NCI-H1105 treated with DMSO at 0.1 percent for 48 hours (cell line): Measurements from ENCODE around the gene SLC36A3.
"Not testable (repeated sequence)": the region's sequence is repeated elsewhere in the genome, so short reads cannot be mapped to it uniquely, and the experiment has no call there.

ENCODE experiments used
- DNase-seq: peaks from one replicate; lab custom pipeline; 2025; lab: John Stamatoyannopoulos, UW

SLC36A3 gene

DNA sequence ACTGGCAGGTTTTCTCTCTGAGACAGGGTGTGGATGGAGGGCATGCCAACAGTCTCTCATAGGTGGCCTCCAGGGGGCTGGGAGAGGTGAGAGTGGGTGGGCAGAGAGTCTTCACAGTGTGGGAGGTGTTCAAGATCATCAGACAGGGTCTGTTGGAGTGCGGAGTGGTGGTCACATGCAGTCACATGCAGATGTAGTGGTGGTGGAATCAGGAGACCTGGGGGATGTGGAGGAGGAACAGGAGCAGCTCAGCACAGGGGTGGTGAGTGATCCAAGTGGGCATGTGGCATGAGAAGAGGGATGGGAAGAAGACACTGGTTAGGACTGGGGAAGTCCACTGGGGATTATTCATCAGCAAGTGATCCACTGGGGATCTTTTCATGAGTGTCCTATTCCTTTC, 44.8 kb downstream of the SLC36A3 start:
- DNase-seq: no peak

DNA sequence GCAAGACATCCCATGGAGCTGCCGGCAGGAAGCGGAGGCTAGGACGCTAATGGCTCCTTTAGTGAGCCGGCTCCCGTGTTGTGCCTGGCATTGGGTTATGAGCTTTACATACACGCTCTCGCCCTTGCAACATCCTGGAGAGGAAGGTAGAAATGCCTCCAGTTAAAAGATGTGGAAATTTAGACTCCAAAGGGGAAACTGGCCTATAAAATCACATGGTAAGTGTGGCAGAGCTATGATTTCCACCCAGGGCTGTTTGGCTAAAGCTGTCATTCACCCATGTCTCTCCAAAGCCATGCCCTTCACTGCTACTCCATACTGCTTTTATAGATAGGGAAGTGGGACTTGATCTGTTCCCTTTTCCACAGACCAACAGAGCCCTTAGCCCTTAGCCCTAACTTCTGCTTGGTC, 45.4 kb downstream of the SLC36A3 start:
- DNase-seq: no peak

DNA sequence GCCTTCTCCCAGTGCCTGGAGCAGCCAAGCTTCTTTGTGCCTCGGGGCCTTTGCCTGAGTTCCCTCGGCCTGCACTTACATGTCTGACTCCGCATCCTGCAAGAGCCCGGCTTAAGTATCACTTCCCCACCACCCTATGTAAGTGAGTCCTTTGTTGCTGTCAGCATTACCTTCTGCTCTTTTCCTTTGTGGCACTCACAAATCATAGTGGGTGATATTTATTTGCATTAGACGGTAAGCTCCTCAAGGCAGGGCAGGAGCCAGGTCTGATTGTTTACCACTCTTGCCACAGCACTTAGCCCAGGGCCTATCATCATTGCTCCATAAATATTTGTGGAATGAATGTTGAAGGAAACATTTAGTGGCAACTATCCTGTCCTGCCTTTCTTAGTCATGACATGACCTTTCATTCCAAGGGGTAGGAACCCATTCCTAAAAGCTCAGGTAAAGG, 45.8 kb downstream of the SLC36A3 start:
- no peak for DNase-seq

DNA sequence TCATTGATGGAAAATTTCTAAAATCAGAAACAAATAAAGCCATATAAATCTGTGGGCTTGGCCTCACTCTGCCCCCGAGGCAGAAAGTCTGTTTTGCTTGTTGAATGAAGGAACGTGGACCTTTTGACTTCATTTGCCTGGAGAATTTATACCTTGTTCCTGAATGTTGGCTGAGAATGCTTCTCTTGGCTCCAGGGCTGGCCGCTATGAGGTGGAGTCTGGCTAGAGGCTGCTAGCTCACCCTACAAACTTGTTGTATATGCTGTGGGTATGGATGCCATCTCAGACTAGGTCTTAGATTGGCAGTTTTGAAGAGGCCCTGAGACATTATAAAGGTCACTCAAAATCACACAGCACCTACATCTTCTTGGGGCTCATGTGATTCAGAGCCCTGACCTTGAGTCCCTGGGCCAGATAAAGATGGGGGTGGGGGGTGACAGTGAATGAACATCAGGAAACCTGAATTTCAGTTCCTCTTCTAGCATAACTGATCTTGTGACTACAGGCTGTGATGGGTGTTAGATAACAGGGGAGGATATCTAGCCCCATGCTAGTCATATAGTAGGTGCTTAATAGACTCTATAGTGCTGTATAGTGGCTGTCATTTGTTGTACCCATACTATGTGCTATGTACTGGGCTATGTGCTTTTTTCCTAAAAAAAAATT, 47.8 kb downstream of the SLC36A3 start:
- DNase-seq: no peak

DNA sequence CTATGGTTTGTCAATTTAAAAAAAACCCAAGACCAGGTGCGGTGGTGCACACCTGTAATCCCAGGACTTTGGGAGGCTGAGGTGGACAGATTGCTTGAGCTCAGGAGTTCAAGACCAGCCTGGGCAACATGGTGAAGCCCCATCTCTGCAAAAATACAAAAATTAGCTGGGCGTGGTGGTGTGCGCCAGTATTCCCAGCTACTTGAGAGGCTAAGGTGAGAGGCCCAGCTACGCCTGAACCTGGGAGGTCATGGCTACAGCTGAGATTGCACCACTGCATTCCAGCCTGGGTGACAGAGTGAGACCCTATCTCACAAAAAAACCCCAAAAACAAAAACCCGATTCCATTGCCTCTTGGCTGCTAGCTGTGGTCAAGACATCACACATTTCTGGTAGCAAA, 48.6 kb downstream of the SLC36A3 start:
- not testable (repeated sequence) for DNase-seq

DNA sequence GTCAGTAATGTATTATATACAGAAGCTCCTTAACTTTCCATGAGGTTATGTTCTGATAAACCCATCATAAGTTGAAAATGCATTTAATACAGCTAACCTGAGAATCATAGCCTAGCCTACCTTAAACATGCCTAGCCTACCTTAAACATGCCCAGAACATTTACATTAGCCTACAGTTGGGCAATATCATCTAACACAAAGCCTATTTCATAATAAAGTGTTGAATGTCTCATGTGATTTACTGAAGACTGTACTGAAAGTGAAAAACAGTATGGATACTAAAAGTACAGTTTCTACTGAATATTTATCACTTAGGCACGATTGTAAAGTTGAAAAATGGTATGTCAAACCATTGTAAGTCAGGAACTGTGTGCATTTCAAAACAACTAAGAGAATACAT, 49.0 kb downstream of the SLC36A3 start:
- DNase-seq: no peak

DNA sequence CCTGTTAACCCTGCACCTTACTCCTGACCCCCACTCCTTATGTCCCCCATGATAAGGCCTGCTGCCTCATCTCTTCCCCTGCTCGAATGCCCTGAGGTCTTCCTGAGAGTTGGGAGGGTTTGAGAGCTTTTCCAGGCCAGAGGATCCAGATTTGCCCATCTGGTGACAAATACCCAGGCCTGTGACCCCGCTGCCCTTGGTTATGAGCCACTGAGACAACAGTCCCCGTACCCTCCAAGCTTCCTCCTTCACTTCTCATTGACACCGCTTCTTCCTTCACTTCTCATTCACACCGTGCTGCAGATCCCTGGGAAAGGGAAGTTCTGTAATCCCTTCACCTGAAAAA, 50.0 kb downstream of the SLC36A3 start:
- no peak for DNase-seq

DNA sequence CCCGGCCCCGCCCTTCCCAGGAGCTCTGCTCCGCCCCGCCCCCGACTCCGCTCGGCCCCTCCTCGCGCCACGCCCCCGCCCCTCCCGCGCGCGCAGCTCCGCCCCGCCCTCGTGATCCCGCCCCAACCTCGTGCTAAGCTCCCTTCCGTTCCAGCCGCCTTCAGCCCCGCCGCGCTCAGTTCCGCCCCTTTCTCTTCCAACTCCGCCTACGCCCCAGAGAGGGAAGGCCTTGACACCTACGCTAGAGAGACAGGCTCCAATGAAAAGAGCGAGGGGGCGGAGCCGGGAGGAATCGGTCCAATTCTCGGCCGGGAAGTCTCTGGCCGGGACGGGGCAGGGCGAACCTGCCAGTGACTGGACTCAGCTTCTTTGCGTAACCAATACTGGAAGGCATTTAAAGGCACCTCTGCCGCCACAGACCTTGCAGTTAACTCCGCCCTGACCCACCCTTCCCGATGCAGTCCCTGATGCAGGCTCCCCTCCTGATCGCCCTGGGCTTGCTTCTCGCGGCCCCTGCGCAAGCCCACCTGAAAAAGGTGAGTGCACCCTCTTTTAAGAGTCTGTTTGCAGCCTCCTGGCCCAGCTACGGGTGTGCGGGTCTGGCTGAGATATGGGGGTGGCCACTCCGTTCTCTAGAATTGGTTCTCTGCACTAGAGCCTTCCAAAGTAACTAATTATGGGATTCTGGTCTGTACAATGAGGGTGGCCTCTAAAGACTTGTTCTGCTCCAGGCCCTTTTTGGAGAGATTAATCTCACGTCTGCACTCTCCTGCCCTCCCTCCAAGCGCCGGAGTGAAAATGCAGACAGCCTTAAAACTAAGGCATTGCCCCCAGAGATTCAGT, 50.6 kb downstream of the SLC36A3 start, which contains the start of gene GM2A:
TSS of gene GM2A (plus strand) at position 424 of the 843 bp plus-strand sequence. CDS start at position 456, 32 bp downstream.
- peak; percentile 91 for DNase-seq

DNA sequence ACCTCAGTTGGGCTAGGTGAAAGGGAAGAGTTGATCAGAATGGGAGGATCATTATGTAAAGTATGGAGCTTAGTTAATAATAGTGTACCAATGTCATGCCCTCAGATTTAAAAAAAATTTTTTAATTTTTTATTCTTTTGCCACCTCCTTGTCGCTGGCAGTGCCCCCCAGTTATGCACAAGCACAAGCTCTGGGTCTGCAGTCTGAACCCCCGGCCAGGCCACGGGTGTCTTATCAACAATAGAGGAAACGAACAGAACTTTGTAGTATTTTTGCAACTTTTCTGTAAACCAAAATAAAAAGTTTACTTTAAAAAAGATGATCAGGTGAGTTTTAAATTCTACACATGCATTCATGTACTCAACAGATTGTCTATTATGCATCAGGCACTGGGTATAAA, 51.9 kb downstream of the SLC36A3 start:
- no peak for DNase-seq

DNA sequence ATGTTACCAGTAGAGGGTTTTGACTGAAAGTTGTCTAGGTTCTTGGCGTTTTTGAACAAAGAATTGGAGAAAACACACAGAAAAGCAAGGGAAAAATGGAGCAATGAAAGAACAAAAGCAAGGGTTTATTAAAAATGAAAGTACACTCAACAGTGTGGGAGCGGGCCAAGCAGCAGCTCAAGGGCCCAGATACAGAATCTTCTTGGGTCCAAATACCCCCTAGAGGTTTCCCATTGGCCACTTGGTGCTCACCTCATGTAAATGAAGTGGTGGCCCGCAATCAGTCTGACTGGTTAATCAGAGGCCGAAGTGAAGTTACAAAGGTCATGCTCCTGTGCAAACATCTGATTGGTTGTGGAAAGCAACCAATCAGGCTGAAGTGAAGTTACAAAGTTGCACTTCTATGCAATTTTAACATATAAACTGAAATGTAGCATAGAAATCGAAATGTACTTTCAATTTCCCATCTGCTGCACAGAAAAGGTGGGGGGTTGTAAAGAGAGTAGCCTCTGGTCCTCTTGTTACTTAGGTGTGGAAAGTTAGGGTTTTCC, 52.5 kb downstream of the SLC36A3 start:
- DNase-seq: no peak

DNA sequence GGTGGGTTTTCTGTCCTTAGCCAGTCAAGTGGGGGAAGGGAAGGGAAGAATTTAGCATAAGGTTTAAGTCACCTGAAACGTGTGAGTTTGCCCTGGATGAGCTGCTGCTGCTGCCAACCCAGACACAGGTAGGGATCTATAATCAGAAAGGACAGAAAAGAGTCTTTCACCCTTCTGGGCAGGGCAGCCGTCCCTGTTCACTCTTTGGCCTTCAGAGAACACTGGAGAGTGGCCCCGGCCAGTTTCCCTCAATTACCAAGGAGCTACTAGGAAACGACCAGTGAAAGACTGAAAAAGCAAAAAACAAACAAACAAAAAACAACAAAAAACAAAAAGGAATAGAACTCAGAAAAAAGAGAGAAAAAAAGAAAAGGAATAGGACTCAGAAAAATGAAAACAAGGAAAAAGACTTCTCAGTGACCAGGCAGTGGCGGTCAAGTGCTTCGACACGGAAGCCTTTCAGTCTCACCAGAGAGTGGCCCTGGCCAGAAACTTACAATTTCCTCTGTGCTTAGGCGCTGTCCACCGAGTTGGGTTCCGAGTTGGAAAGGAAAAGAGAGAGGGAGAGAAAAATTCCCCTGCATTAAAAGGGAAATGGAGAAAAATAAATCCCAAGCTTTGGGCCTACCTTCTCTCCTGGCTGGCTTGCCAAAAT, 53.1 kb downstream of the SLC36A3 start:
- DNase-seq: no peak

DNA sequence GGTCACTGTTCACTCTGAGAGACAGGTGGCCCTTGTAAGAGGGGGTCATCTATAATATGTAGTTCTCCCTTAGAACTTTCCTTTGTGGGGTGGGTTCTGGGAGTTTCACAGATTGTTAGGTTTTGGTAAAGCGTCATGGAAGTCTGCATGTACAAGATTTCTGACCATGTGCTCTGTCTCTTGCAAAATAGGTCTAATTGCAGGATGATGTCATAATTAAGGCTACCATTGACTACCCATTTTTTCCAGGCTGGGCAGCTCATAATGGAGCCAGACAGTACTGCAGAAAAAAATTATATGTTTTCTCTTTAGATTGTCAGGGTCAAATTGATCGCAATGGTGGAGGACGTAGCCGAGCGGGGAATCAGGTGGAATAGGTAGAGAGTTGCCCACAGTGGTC, 54.3 kb downstream of the SLC36A3 start:
- no peak for DNase-seq

DNA sequence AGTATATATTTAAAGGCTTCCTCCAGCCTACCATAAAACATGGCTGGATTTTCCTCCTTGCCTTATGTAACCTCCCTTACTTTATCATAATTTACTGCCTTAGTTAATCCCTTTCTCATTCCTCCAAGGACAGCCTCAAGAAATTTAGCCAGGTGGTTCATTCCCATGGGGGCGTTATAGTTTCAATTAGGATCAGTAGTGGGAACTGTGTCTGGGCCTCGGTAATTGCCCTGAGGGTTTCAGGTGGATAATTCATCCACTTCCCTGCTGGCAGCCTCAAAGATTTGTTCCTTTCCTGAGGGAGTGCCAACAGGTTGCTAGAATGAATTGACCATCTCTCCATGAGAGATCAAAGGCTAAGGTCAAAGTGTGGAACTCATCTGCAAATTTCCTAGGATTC, 54.9 kb downstream of the SLC36A3 start:
- no peak for DNase-seq

DNA sequence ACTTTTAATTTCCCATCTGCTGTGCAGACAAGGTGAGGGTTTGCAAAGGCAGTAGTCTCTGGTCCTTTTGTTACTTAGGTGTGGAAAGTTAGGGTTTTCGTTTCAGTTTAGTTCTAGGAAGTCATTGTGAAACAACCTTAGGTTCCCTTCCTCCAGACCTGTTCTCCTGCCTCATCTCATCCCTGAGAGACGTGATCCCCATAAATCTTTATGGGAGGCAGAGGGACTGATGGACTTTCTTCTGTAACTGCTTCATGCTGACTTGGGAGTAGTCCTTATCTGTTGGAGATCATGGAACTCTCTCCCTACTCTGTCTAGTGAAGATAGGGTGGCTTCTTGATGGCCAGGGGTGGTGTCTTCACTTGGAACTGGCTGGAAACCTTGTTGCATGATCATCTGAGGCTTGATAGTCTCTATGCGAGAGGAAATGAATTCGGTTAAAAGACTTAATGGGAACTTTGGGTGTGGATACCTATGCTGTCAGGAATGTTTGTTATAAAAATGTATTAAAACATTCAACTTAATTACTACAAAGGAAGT, 57.8 kb downstream of the SLC36A3 start:
- DNase-seq: no peak

DNA sequence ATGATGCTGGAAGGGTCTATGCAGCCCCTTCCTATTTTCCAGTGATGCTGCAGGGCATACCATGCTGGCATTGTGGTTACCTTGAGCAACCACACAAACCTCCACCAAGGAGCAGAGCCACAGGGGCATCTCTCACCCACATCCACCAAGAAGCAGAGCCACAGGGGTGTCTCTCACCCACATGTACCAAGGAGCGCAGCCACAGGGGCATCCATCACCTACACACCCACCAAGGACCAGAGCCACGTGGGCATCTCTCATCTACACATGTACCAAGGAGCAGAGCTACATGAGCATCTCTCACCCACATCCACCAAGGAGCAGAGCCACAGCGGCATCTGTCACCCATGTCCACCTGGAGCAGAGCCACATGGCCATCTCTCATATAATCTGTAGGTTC, 59.4 kb downstream of the SLC36A3 start:
- DNase-seq: no peak

DNA sequence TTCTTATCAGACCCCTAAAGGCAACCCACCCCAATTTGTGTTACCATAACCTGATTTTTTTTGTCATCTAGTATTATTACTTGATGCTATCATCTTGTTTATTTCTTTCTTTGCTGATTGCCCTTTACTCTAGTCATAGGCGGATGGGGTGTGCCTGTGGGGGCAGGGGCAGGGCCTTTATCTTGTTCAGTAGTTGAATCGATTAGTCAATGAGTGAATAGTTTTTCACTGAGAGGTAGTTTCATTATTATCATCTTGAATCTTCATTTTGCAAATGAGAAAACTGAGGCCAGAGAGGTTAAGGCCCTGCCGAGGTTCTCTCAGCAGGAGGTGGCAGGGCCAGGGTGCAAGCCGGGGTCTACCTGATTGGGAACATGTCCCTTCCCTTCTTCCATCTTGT, 60.0 kb downstream of the SLC36A3 start:
- DNase-seq: no peak

DNA sequence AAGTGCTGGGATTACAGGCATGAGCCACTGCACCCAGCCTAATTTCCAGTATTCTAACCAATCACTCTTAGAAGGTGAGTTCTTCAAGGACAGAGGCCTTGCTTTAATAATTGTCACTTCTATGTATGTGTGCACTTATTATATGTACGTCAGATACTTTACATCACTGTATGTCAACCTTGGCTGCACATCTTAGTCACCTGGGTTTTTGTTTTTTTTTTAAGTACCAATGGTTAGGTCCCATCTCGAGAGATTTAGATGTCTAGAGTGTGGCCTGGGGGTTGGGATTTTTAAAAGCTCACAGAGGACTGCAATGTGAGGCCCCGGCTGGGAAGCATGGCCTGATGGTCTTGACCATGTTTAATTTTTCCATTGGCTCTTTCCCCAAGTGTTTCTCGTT, 60.4 kb downstream of the SLC36A3 start:
- DNase-seq: no peak

DNA sequence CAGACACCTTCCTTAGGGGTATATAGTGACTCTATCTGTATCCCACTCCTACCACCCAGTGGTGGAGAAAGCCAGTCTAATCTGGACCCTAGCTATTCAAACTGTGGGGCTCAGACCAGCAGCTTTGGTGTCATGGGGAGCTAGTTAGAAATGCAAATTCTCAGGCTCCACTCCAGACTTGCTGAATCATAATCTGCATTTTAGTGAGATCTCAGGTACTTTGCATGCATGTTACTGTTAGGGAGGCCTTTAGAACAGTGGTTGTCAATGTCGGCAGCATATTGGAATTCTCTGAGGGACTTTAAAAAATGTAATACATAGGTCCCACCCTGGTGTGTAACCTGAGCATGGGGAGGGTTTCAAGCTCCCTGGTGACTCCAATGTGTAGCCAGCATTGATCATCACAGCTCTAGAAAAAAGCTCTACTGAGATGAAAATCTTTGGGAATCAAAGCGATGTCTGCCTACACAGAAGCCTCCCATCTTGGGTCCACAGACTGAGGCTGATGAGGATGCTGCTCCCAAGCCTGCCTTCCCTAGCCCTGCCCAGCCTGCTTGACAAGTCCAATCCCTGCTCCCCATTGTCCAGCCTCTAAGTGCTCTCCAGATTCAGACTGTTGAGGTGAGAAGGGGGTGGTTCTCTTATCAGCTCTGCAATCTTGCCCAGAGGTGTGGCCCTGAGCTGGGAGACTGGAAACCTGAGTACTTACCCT, 62.5 kb downstream of the SLC36A3 start:
- peak; percentile 12 for DNase-seq

DNA sequence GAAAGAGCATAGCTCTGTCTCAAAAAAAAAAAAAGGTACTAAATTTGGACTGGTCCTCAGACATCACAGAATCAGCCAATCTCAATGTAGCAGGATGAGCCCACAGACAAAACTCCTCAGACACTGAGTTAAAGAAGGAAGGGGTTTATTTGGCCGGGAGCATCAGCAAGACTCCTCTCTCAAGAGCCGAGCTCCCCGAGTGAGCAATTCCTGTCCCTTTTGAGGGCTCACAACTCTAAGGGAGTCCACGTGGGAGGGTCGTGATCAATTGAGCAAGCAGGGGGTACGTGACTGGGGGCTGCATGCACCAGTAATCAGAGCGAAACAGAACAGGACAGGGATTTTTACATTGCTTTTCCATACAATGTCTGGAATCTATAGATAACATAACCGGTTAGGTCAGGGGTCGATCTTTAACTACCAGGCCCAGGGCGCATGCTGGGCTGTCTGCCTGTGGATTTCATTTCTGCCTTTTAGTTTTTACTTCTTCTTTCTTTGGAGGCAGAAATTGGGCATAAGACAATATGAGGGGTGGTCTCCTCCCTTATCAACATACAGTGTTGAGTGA, 63.2 kb downstream of the SLC36A3 start:
- not testable (repeated sequence) for DNase-seq

DNA sequence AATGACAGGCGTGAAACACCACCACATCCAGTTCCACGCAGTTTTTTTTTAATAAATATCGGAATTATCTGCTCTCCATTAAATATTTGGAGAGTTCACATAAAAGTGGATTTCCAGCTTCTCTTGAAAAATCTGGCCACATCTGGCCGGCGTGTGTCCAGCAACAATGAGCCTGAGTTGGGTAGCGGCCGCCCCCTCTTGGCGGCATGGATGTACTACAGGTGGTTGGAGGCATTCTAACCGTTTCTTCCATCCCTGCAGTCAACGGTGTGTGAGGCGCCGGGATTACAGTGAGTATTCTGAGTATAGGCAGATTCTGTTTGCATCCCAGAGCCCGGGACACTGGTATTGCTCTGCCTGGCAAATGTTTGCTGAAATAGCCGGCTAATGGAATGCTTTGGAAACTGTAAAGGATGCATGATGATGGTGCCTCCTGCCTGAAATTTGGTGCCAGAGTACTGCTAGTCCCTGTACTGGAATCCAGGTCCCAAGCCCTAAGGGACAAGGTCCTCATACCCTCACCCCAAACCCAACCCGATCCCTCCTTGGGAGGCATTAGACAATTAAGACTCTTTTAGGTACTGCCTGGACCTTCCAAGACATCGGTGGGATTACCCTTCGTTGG, 64.2 kb downstream of the SLC36A3 start:
- peak; percentile 0 for DNase-seq

DNA sequence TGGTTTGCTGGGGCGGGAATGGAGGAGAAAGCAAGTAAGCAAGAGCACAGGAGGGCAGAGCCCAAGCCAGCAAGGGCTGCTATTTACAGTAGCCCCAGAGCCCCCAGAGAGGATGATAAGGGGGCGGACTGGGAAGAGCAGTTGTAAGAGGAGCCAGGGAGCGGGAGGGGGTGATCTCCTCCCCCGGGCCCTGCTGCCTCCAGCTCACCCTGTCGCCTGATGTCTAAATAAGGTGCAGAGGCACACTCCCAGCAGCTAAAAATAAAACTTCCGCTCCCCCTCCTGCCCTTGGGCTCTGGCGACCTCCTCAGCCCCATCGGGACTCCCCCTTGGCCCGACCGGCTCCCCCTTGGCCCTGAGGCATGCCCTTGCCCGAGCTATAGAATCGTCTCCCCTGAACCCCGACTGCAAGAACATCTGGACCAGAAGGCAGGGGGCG, 65.2 kb downstream of the SLC36A3 start:
- DNase-seq: no peak
